NCI-H526 treated with DMSO at 0.1 percent for 48 hours (cell line): ENCODE measurements around the gene HPSE.

ENCODE experiments used
- DNase-seq: peaks from one replicate; lab custom pipeline; 2025; lab: John Stamatoyannopoulos, UW

HPSE gene

GRCh38 chr4:83247415-83248357, 87.0 kb downstream of the HPSE start:
- no peak for DNase-seq
